ENCODE measurements around the gene KBTBD8.

DNA sequence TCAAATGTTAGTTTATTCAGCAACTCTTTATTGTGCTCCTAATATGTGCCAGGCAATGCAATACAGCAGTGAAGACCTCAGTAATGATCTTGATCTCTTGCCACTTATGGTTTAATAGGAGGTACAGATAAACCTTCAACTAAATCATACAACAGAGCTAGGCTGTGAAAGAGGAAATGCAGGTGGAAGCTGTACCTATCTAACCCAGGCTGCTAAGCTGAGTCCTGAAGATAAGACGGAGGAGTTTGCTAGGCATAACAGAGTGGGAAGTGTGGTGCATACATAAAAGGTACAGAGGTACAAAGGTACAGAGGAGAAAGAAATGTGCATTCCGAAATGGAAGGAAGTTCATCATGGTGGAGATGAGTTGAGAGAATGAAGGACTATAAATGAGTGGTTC lies 35.0 kb downstream of the KBTBD8 start:
- TF ChIP-seq ZNF444 (CRISPR knock-in tag; IDR thresholded peaks at IDR 0.05) (no peak), FOSL1 (tag; conservative IDR thresholded peaks at IDR 0.05) (no peak), GATA2 (CRISPR knock-in tag; IDR thresholded peaks at IDR 0.05) (no peak), ZNF232 (CRISPR knock-in tag; IDR thresholded peaks at IDR 0.05) (no peak), HLTF (IDR thresholded peaks at IDR 0.05) (no peak), CTCF (IDR thresholded peaks at IDR 0.05 in 2 of 3, conservative IDR thresholded peaks at IDR 0.05 in 1 of 3; ENCODE audit: insufficient read depth in 2 of 3, low read depth in 1 of 3, low read length in 3 of 3) (no peak), CTBP1 (IDR thresholded peaks at IDR 0.05; ENCODE audit: borderline replicate concordance) (peak; percentile 48; the same call in 1 of the 2 replicates), GABPA (tag; conservative IDR thresholded peaks at IDR 0.05; ENCODE audit: low read depth) (no peak), POLR2A (conservative IDR thresholded peaks at IDR 0.05) (no peak), ZNF589 (CRISPR knock-in tag; IDR thresholded peaks at IDR 0.05; ENCODE audit: low read depth) (no peak), JUND (IDR thresholded peaks at IDR 0.05; ENCODE audit: borderline replicate concordance, low read depth, low read length) (no peak), JUND (tag; IDR thresholded peaks at IDR 0.05; ENCODE audit: borderline replicate concordance, low read depth, low read length) (no peak; the same call in 2 of the 3 replicates)
- TF ChIP-seq, protein P1, sequence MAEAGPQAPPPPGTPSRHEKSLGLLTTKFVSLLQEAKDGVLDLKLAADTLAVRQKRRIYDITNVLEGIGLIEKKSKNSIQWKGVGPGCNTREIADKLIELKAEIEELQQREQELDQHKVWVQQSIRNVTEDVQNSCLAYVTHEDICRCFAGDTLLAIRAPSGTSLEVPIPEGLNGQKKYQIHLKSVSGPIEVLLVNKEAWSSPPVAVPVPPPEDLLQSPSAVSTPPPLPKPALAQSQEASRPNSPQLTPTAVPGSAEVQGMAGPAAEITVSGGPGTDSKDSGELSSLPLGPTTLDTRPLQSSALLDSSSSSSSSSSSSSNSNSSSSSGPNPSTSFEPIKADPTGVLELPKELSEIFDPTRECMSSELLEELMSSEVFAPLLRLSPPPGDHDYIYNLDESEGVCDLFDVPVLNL (CRISPR knock-in tag; IDR thresholded peaks at IDR 0.05; ENCODE audit: low read depth): no peak
